Gastroesophageal sphincter (tissue), 4 donors: ENCODE measurements around the gene PRKAR1B. TPM values are rescaled to one million over a fixed set of nuclear protein-coding genes. Genes with fewer than 3 reads are reported as not detected.
"Not testable (repeated sequence)": the region's sequence is repeated elsewhere in the genome, so short reads cannot be mapped to it uniquely, and the experiment has no call there.

Source experiments
- ATAC-seq: fragments of 150-250 bp; one replicate; pipeline ENCODE4 v1.9.1; 2016; ENCODE audit warnings: mild to moderate bottlenecking, moderate library complexity
- H3K27ac ChIP-seq, 4 donors: fragments of 200-600 bp; sonication (generic) in 3 of 4; 1 replicate in 3 of 4; 2 replicates in 1 of 4; pipeline ENCODE4 v1.5.1; 2016 to 2019
- H3K27me3 ChIP-seq: fragments of 200-600 bp; sonication (generic); one replicate; pipeline ENCODE4 v1.5.1; 2019
- H3K36me3 ChIP-seq, 2 donors: fragments of 200-600 bp; sonication (generic); one replicate each; pipeline ENCODE4 v1.5.1; 2019; ENCODE audit warnings: control low read depth in 1 of 2
- H3K4me1 ChIP-seq, 3 donors: fragments of 200-600 bp; sonication (generic); 1 replicate in 2 of 3; 2 replicates in 1 of 3; pipeline ENCODE4 v1.5.1; 2016 to 2019; ENCODE audit warnings: control low read depth in 2 of 3
- H3K4me3 ChIP-seq, 2 donors: fragments of 200-600 bp; sonication (generic); one replicate each; pipeline ENCODE4 v1.5.1; 2019; ENCODE audit warnings: mild to moderate bottlenecking in 1 of 2, moderate library complexity in 1 of 2
- H3K9me3 ChIP-seq, 3 donors: fragments of 200-600 bp; sonication (generic); one replicate each; pipeline ENCODE4 v1.5.1; 2017 to 2019; ENCODE audit warnings: control low read depth in 2 of 3
- EP300 ChIP-seq: sonication (generic); formaldehyde crosslinking; IDR thresholded peaks from one replicate; pipeline ENCODE4 v1.6.1; 2017; ENCODE audit warnings: antibody characterized with exemption, mild to moderate bottlenecking
- POLR2A ChIP-seq, 2 donors: fragments of 450-650 bp; IDR thresholded peaks; one replicate each; pipeline ENCODE4 v1.6.1; 2017; ENCODE audit warnings: antibody characterized with exemption in 2 of 2, mild to moderate bottlenecking in 2 of 2, moderate library complexity in 1 of 2
- POLR2AphosphoS5 ChIP-seq: sonication (generic); formaldehyde crosslinking; IDR thresholded peaks from one replicate; pipeline ENCODE4 v1.6.1; 2017; ENCODE audit warnings: antibody characterized with exemption
- WGBS, 2 donors: methylation state at CpG; one replicate each; pipeline ENCODE4 v1.1.5; 2018; ENCODE audit warnings: low coverage in 1 of 2; 5-methylcytosine and 5-hydroxymethylcytosine counted together
- total RNA-seq, 4 donors: library from RNA; depleted of rRNA; stranded (reverse); fragments of >200 nt; gene quantifications; one replicate each; pipeline ENCODE4 v1.1.0, GENCODE V29; 2016
- TF ChIP-seq, protein P1 (sequence below), 4 experiments: fragments of 200-600 bp in 2 of 4; fragments of 450-650 bp in 2 of 4; sonication (generic) in 1 of 4; IDR thresholded peaks; one replicate each; pipeline ENCODE4 v1.5.1; 2017 to 2019; ENCODE audit warnings: antibody characterized with exemption in 4 of 4, mild to moderate bottlenecking in 2 of 4, moderate library complexity in 2 of 4

The PRKAR1B gene
- total RNA-seq, 4 donors from 2014 or later = 11.6 to 39.1 (median 24.8) TPM

- Histone ChIP-seq H3K36me3 (no peaks in the 10 kb centered on the region), H3K4me3 (peak overlapping the region in 1 of 2 donors; percentile 5), H3K27me3 (no peaks in the 10 kb centered on the region), H3K4me1 (peaks cover 0 to 20% (median 10%) of the 10 kb centered on the region in 3 donors), H3K27ac (peak overlapping the region; percentile 30 to 83 (median 76)), H3K9me3 (no peaks in the 10 kb centered on the region)
- 25 to 49% methylated on average over 9 to 12 of the region's 16 CpGs for WGBS, 2 donors
- TF ChIP-seq POLR2A (IDR thresholded peaks at IDR 0.05) (no peak), POLR2AphosphoS5 (peak; percentile 83), EP300 (no peak)
- TF ChIP-seq, protein P1, sequence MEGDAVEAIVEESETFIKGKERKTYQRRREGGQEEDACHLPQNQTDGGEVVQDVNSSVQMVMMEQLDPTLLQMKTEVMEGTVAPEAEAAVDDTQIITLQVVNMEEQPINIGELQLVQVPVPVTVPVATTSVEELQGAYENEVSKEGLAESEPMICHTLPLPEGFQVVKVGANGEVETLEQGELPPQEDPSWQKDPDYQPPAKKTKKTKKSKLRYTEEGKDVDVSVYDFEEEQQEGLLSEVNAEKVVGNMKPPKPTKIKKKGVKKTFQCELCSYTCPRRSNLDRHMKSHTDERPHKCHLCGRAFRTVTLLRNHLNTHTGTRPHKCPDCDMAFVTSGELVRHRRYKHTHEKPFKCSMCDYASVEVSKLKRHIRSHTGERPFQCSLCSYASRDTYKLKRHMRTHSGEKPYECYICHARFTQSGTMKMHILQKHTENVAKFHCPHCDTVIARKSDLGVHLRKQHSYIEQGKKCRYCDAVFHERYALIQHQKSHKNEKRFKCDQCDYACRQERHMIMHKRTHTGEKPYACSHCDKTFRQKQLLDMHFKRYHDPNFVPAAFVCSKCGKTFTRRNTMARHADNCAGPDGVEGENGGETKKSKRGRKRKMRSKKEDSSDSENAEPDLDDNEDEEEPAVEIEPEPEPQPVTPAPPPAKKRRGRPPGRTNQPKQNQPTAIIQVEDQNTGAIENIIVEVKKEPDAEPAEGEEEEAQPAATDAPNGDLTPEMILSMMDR (IDR thresholded peaks at IDR 0.05) = peak in 1 of 4 experiments; percentile 11
- peak; percentile 92 for ATAC-seq
Observed at GRCh38 chr7:657565-658119, 69.4 kb downstream of the PRKAR1B start.

DNA sequence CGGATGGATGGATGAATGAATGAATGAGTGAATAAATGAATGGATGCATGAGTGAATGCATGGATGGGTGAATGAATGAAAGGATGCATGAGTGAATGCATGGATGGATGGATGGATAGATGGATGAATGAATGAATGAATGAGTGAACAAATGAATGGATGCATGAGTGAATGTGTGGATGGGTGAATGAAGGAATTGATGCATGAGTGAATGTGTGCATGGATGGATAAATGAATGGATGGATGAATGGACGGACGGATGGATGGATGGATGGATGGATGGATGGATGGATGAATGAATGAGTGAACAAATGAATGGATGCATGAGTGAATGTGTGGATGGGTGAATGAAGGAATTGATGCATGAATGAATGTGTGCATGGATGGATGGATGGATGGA, 70.1 kb downstream of the PRKAR1B start:
- 68 to 72% methylated on average over 3 of the region's 3 CpGs for WGBS, 2 donors
- ATAC-seq = not testable (repeated sequence)

DNA sequence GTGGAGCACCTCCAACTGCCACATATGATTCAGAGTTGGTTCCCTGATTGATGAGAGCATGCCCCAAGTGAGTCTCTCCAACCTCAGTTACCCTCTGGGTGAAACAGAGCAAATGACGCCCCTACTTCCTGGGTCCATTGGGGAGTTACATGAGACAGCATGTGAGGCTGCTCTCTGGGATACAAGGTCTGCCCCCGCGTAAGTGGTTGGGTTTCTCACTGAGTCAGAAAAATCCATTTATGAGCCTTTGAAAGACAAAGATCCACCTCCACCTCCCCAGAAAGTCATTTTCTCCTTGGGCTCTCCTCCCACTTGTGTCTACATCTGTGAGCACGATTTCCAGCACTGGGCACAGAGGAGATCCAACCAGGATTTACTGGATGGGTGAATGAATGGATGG, 71.3 kb downstream of the PRKAR1B start:
- no peak for ATAC-seq
- Histone ChIP-seq H3K4me3 (no peak overlapping the region), H3K27ac (no peak overlapping the region), H3K36me3 (no peaks in the 10 kb centered on the region), H3K9me3 (no peaks in the 10 kb centered on the region), H3K4me1 (peaks cover 0 to 25% (median 10%) of the 10 kb centered on the region in 3 donors), H3K27me3 (no peaks in the 10 kb centered on the region)
- WGBS, 2 donors = 100% methylated on average over 3 of the region's 4 CpGs; no CpG with 5 or more reads in 1 of the 2 donors
- TF ChIP-seq POLR2A (IDR thresholded peaks at IDR 0.05) (no peak), EP300 (no peak), POLR2AphosphoS5 (no peak)
- TF ChIP-seq, protein P1 (IDR thresholded peaks at IDR 0.05) = no peak

More for the DNA sequence above, 70.1 kb downstream of the PRKAR1B start:
- peak overlapping the region in 3 of 4 donors; percentile 73 to 83 (median 78) for H3K27ac ChIP-seq
- not testable (repeated sequence) for H3K9me3 ChIP-seq, H3K4me3 ChIP-seq, H3K36me3 ChIP-seq, H3K27me3 ChIP-seq
- peaks cover 0 to 19% (median 10%) of the 10 kb centered on the region in 3 donors for H3K4me1 ChIP-seq

DNA sequence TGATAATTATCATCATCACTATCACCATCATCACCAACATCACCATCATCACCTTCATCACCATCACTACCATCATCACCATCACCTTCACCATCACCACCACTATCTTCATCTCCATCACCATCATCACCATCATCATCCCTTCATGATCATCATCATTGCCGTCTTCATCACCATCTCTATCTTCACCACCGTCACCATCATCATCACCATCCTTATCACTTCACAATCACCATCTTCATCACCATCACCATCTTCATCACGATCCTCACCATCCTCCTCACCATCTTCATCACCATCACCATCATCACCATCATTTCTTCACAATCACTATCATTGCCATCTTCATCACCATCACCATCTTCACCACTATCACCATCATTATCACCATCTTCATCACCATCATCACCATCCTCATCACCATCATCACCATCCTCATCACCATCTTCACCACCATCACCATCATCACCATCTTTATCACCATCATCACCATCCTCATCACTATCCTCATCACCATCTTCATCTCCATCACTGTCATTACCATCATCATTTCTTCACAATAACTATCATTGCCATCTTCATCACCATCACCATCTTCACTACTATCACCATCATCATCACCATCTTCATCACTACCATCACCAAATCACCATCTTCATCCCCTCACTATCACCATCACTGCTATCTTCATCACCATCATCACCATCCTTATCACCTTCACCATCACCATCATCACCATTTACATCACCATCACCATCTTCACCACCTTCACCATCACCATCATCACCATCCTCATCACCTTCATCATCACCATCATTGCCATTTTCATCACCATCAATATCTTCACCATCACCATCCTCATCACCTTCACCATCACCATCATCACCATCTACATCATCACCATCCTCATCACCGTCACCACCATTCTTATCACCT, 73.0 kb downstream of the PRKAR1B start:
- 93 to 97% methylated on average over 4 of the region's 4 CpGs for WGBS, 2 donors
- no peak overlapping the region for H3K4me3 ChIP-seq
- no peaks in the 10 kb centered on the region for H3K36me3 ChIP-seq
- H3K4me1 ChIP-seq = peaks cover 0 to 30% (median 10%) of the 10 kb centered on the region in 3 donors
- ATAC-seq = no peak
- no peaks in the 10 kb centered on the region for H3K9me3 ChIP-seq
- H3K27me3 ChIP-seq = no peaks in the 10 kb centered on the region
- no peak for TF ChIP-seq POLR2AphosphoS5
- TF ChIP-seq EP300 = no peak
- TF ChIP-seq, protein P1 (IDR thresholded peaks at IDR 0.05) = no peak
- no peak for TF ChIP-seq POLR2A (IDR thresholded peaks at IDR 0.05)
- no peak overlapping the region for H3K27ac ChIP-seq

- Histone ChIP-seq H3K27me3 (no peaks in the 10 kb centered on the region), H3K9me3 (no peaks in the 10 kb centered on the region), H3K4me1 (peaks cover 0 to 22% (median 3%) of the 10 kb centered on the region in 3 donors), H3K27ac (no peak overlapping the region), H3K4me3 (no peak overlapping the region), H3K36me3 (no peaks in the 10 kb centered on the region)
- 100% methylated on average over 1 of the region's 4 CpGs; no CpG with 5 or more reads in 1 of the 2 donors for WGBS, 2 donors
- no peak for ATAC-seq
- TF ChIP-seq POLR2A (IDR thresholded peaks at IDR 0.05) = no peak
- TF ChIP-seq, protein P1 (IDR thresholded peaks at IDR 0.05) = no peak
- no peak for TF ChIP-seq POLR2AphosphoS5
- no peak for TF ChIP-seq EP300
Observed at GRCh38 chr7:652881-653280, 74.2 kb downstream of the PRKAR1B start.

DNA sequence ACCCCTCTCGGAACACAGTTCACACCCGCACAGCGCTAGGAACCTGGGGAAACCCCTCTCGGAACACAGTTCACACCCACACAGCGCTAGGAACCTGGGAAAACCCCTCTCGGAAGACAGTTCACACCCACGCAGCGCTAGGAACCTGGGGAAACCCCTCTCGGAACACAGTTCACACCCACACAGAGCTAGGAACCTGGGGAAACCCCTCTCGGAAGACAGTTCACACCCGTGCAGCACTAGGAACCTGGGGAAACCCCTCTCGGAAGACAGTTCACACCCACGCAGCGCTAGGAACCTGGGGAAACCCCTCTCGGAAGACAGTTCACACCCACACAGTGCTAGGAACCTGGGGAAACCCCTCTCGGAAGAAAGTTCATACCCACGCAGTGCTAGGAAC, 74.9 kb downstream of the PRKAR1B start:
- not testable (repeated sequence) for H3K4me3 ChIP-seq, ATAC-seq, H3K27ac ChIP-seq, H3K9me3 ChIP-seq, H3K36me3 ChIP-seq, H3K27me3 ChIP-seq
- WGBS, 2 donors = no CpG with 5 or more reads among the region's 17 CpGs
- peaks cover 0 to 15% (median 1%) of the 10 kb centered on the region in 3 donors for H3K4me1 ChIP-seq
